ENCODE results near the gene XPO6.

Gene XPO6

DNA sequence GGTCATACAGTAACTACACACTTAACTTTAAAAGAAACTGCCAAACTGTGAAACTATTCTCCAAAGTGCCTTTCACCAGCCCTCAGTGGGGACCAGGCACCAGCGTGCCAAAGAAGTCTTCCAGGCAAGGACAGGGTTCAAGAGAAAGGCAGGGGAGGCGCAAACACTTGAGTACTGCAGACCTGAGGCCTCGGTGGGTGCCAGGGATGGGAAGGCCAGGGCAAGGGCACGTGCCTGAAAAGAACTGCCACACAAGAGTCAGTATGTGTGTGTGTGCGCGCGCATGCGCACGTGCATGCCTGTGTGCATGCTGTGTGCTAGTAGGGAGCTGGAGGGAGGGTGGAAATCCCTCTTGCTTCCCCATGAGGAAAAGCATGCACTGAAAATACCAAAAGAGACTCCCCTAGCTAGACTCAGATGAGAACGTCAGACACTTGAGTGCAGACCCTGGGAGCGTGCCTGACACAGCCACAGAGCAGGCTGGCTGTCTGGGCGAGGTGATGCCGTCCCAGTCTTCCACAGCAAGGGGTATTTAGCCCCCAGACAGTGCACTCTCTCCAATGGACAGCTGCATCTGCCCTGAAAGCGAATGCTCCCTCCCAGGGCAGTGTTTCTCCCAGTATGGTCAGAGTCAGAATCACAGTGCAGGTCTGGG is 108.1 kb downstream of the XPO6 start:
- no peak for TF ChIP-seq CTCF (IDR thresholded peaks at IDR 0.05; ENCODE audit: extremely low read depth, insufficient read depth, missing control alignments)
- DNase-seq (ENCODE audit: low spot score): no peak
- in situ Hi-C loops (cut with MboI; ENCODE audit: low pct_unique_long_range_greater_than_20kb, low sequenced_read_pairs, unreplicated experiment): no loop called here

- no peak for TF ChIP-seq CTCF (IDR thresholded peaks at IDR 0.05; ENCODE audit: extremely low read depth, insufficient read depth, missing control alignments)
- no peak for DNase-seq (ENCODE audit: low spot score)
- in situ Hi-C loops (cut with MboI; ENCODE audit: low pct_unique_long_range_greater_than_20kb, low sequenced_read_pairs, unreplicated experiment): no loop called here
Observed at GRCh38 chr16:28101533-28101890, 110.3 kb downstream of the XPO6 start.

- no peak for DNase-seq (ENCODE audit: low spot score)
- TF ChIP-seq CTCF (IDR thresholded peaks at IDR 0.05; ENCODE audit: extremely low read depth, insufficient read depth, missing control alignments): no peak
- in situ Hi-C loops (cut with MboI; ENCODE audit: low pct_unique_long_range_greater_than_20kb, low sequenced_read_pairs, unreplicated experiment): no loop called here
Observed at GRCh38 chr16:28100810-28101532, 110.8 kb downstream of the XPO6 start.

- TF ChIP-seq CTCF (IDR thresholded peaks at IDR 0.05; ENCODE audit: extremely low read depth, insufficient read depth, missing control alignments): no peak
- no peak for DNase-seq (ENCODE audit: low spot score)
- in situ Hi-C loops (cut with MboI; ENCODE audit: low pct_unique_long_range_greater_than_20kb, low sequenced_read_pairs, unreplicated experiment): no loop called here
Observed at GRCh38 chr16:28098959-28099945, 112.5 kb downstream of the XPO6 start.

DNA sequence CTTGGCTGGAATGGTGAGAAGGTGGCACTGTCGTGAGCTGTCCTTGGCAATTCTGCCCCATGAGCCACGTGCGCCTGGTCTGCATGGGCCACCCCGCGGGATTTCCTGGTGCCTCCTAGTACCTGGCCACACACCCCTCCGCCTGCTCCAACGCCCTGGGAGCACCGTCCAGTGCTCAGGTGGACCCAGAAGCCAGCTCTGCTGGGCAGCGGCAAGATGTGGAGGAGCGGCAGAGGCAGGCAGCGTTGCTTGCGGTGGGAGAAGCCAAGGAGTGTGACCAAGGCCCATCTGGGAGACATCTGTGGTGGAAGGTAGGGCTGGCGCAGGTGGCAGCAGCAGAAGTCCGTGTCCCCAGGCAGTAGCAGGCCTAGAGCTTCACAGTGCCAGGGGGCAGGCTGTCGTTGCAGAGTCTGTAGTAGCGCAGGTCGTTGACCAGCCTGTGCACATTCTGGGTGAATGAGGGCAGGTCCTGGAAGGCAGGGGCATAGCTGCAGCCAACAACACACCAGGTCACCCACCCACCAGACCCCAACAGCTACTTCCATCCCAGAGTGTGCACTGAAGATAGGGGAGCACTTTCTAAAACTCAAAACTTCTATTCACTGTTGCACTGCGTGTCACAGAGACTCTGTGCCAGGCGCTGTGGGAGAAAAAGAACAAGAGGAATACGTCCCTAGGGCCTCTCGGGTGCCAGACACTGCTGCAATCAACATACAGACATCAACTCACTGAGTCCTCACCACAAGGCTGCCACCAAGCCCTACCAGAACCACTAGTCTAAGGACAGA is 113.4 kb downstream of the XPO6 start:
- TF ChIP-seq CTCF (IDR thresholded peaks at IDR 0.05; ENCODE audit: extremely low read depth, insufficient read depth, missing control alignments): no peak

More for the DNA sequence above, 113.4 kb downstream of the XPO6 start:
- no peak for DNase-seq (ENCODE audit: low spot score)
- in situ Hi-C loops (cut with MboI; ENCODE audit: low pct_unique_long_range_greater_than_20kb, low sequenced_read_pairs, unreplicated experiment): no loop called here

Data from GM13977 (cell line).